B cell (primary cell): ENCODE measurements around the gene TLE2.

ENCODE experiments used
- CTCF ChIP-seq: fragments of 200-600 bp; IDR thresholded peaks from one replicate; pipeline ENCODE4 v1.8.0; 2022; ENCODE audit warnings: antibody characterized with exemption, mild to moderate bottlenecking
- EZH2 ChIP-seq: IDR thresholded peaks from 2 replicates; pipeline ENCODE4 v1.6.1; 2012; ENCODE audit warnings: borderline replicate concordance, low read depth, mild to moderate bottlenecking, moderate library complexity, low read length; ENCODE audit not compliant: insufficient read depth, poor library complexity, severe bottlenecking

DNA sequence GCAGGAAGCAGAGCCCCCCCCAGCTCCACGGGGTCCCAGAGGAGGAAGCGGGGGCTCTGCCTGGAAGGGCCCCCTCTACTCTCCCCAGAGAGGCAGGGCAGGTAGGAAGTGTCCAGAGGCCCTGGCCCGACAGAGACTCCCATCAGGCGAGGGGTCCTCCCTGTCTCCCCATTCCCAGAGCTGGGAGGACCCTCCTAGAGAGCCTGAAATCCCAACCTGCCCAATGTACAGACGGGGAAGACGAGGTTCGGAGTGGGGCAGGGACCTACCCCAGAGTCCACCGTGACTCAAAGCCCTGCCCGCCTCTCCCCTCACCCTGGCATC, 1.1 kb downstream of the TLE2 start:
- no peak for TF ChIP-seq CTCF
- no peak for TF ChIP-seq EZH2
